Panc1 (cell line): ENCODE data around the gene CCDC61. TPM values are rescaled to one million over a fixed set of nuclear protein-coding genes. Genes with fewer than 3 reads are reported as not detected.

Source experiments
- ATAC-seq: fragments of 200-7000 bp; cut with Tn5 transposase; 2 replicates; pipeline ENCODE4 v1.9.1; 2020; ENCODE audit warnings: mild to moderate bottlenecking, moderate library complexity
- BruUV-seq: library from RNA; stranded (reverse); fragments of 400-500 nt; replicated peaks from 2 replicates; lab custom pipeline; 2021; lab: Mats Ljungman, UMichigan
- CTCF ChIA-PET: fragments of 300-600 bp; sonication (Branson Sonifier 250); formaldehyde crosslinking; loops from one replicate; lab custom pipeline; 2022; ENCODE audit warnings: antibody characterized with exemption; lab: Charles Lee
- POLR2A ChIA-PET: fragments of 300-600 bp; sonication (Branson Sonifier 250); formaldehyde crosslinking; loops from one replicate; lab custom pipeline; 2022; ENCODE audit warnings: antibody characterized with exemption; lab: Charles Lee
- DNase-seq: peaks from one replicate; pipeline ENCODE4 v3.0.0-alpha.2; 2010; ENCODE audit warnings: low read depth, low spot score
- H3K27ac ChIP-seq: 2 replicates; pipeline ENCODE4 v1.5.1; 2011; ENCODE audit warnings: mild to moderate bottlenecking, low read length, inconsistent platforms
- H3K27me3 ChIP-seq: fragments of 200-500 bp; sonication (Bioruptor generic); 2 replicates; pipeline ENCODE4 v1.6.0; 2014; ENCODE audit warnings: low read length, inconsistent platforms; ENCODE audit not compliant: control insufficient read depth, insufficient read depth
- H3K36me3 ChIP-seq: fragments of 200-500 bp; sonication (Bioruptor generic); 2 replicates; pipeline ENCODE4 v1.5.1; 2014; ENCODE audit warnings: inconsistent platforms, mild to moderate bottlenecking, low read length, moderate library complexity; ENCODE audit not compliant: control insufficient read depth, insufficient read depth
- H3K4me1 ChIP-seq: 2 replicates; pipeline ENCODE4 v1.5.1; 2011; ENCODE audit warnings: inconsistent platforms, mild to moderate bottlenecking, low read length, moderate library complexity; ENCODE audit not compliant: control insufficient read depth, insufficient read depth
- H3K4me3 ChIP-seq, 2 experiments: 2 replicates each; pipeline ENCODE4 v1.5.1; 2011 to 2012; ENCODE audit warnings: low read depth in 2 of 2, low read length in 2 of 2, mild to moderate bottlenecking in 2 of 2, inconsistent platforms in 1 of 2, moderate library complexity in 1 of 2
- H3K9me3 ChIP-seq: fragments of 200-500 bp; sonication (Bioruptor generic); 2 replicates; pipeline ENCODE4 v1.5.1; 2014; ENCODE audit warnings: low read depth, mild to moderate bottlenecking, inconsistent platforms, low read length, moderate library complexity; ENCODE audit not compliant: control insufficient read depth, insufficient read depth
- POLR2AphosphoS5 ChIP-seq: IDR thresholded peaks from 2 replicates; pipeline ENCODE4 v1.6.1; 2012; ENCODE audit warnings: mild to moderate bottlenecking, low read depth, low read length, moderate library complexity
- SIN3A ChIP-seq: IDR thresholded peaks from 2 replicates; pipeline ENCODE4 v1.6.1; 2012; ENCODE audit warnings: low read depth, mild to moderate bottlenecking, low read length, moderate library complexity, borderline replicate concordance; ENCODE audit not compliant: insufficient read depth
- TCF7L2 ChIP-seq: IDR thresholded peaks from 2 replicates; pipeline ENCODE4 v1.6.1; 2011; ENCODE audit warnings: mild to moderate bottlenecking, low read depth, low read length, inconsistent platforms
- in situ Hi-C: cut with HindIII; loops from 2 replicates; pipeline ENCODE4 v1.10.0; 2016; ENCODE audit warnings: low sequenced_read_pairs, low pct_unique_long_range_greater_than_20kb
- intact Hi-C: fragments of 100-400 bp; cut with micrococcal nuclease; formaldehyde crosslinking; loops from one replicate; pipeline ENCODE4 v1.10.0; 2022; ENCODE audit not compliant: unreplicated experiment
- total RNA-seq: library from RNA; stranded (reverse); gene quantifications from one replicate; pipeline ENCODE4 v1.2.1, GENCODE V29; 2021; ENCODE audit not compliant: unreplicated experiment
- TF ChIP-seq, protein P1 (sequence below), 2 experiments: IDR thresholded peaks; 2 replicates each; pipeline ENCODE4 v1.6.1; 2011 to 2012; ENCODE audit warnings: low read depth in 2 of 2, control low read depth in 1 of 2, low read length in 1 of 2, mild to moderate bottlenecking in 1 of 2, moderate library complexity in 1 of 2; ENCODE audit not compliant: insufficient read depth in 1 of 2
- TF ChIP-seq, protein P2 (sequence below): fragments of 450-650 bp; IDR thresholded peaks from 2 replicates; pipeline ENCODE4 v1.5.1; 2017; ENCODE audit warnings: mild to moderate bottlenecking

CCDC61 gene
- total RNA-seq, 1 experiment from 2014 or later, result 17.9 TPM

DNA sequence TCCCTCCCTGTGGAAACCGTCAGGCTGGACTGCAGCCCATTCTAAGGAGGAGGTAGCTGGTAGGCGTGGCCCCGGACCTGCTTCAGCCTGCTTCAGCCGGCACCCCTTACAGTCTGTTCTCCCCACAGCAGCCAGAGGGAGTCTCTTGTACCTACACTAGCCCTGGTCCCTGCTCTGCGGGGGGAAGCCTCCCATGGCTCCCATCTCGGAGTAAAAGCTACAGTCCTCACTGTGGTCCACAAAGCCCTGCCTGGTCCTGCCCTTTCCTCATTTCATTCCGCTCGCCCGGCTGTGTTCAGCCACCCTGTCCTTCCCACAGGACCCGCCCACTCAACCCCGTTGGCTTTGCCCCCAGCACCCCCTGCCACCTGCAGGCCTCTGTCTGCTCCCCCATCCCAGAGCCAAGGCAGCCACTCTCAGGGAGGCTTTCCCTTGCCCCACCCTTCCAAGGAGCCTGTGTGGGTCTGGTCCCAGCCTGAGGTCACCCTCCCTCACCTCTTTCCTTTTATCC, 26.3 kb downstream of the CCDC61 start:
- POLR2A ChIA-PET, result no interaction called here
- ATAC-seq, result no peak
- intact Hi-C loops, result no loop called here
- Histone ChIP-seq H3K4me1 (no peaks in the 10 kb centered on the region), H3K27ac (no peak overlapping the region), H3K36me3 (no peaks in the 10 kb centered on the region), H3K9me3 (no peaks in the 10 kb centered on the region), H3K4me3 (no peak overlapping the region), H3K27me3 (no peaks in the 10 kb centered on the region)
- no TSS peak for BruUV-seq
- no peak for DNase-seq
- in situ Hi-C loops, result no loop called here
- CTCF ChIA-PET, result no interaction called here
- TF ChIP-seq, protein P1, sequence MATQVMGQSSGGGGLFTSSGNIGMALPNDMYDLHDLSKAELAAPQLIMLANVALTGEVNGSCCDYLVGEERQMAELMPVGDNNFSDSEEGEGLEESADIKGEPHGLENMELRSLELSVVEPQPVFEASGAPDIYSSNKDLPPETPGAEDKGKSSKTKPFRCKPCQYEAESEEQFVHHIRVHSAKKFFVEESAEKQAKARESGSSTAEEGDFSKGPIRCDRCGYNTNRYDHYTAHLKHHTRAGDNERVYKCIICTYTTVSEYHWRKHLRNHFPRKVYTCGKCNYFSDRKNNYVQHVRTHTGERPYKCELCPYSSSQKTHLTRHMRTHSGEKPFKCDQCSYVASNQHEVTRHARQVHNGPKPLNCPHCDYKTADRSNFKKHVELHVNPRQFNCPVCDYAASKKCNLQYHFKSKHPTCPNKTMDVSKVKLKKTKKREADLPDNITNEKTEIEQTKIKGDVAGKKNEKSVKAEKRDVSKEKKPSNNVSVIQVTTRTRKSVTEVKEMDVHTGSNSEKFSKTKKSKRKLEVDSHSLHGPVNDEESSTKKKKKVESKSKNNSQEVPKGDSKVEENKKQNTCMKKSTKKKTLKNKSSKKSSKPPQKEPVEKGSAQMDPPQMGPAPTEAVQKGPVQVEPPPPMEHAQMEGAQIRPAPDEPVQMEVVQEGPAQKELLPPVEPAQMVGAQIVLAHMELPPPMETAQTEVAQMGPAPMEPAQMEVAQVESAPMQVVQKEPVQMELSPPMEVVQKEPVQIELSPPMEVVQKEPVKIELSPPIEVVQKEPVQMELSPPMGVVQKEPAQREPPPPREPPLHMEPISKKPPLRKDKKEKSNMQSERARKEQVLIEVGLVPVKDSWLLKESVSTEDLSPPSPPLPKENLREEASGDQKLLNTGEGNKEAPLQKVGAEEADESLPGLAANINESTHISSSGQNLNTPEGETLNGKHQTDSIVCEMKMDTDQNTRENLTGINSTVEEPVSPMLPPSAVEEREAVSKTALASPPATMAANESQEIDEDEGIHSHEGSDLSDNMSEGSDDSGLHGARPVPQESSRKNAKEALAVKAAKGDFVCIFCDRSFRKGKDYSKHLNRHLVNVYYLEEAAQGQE (IDR thresholded peaks at IDR 0.05; ENCODE audit: insufficient read depth in 1 of 2, low read depth in 2 of 2, low read length in 1 of 2), result no peak
- TF ChIP-seq TCF7L2 (no peak), POLR2AphosphoS5 (no peak), SIN3A (no peak)
- TF ChIP-seq, protein P2, sequence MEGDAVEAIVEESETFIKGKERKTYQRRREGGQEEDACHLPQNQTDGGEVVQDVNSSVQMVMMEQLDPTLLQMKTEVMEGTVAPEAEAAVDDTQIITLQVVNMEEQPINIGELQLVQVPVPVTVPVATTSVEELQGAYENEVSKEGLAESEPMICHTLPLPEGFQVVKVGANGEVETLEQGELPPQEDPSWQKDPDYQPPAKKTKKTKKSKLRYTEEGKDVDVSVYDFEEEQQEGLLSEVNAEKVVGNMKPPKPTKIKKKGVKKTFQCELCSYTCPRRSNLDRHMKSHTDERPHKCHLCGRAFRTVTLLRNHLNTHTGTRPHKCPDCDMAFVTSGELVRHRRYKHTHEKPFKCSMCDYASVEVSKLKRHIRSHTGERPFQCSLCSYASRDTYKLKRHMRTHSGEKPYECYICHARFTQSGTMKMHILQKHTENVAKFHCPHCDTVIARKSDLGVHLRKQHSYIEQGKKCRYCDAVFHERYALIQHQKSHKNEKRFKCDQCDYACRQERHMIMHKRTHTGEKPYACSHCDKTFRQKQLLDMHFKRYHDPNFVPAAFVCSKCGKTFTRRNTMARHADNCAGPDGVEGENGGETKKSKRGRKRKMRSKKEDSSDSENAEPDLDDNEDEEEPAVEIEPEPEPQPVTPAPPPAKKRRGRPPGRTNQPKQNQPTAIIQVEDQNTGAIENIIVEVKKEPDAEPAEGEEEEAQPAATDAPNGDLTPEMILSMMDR, result no peak

DNA sequence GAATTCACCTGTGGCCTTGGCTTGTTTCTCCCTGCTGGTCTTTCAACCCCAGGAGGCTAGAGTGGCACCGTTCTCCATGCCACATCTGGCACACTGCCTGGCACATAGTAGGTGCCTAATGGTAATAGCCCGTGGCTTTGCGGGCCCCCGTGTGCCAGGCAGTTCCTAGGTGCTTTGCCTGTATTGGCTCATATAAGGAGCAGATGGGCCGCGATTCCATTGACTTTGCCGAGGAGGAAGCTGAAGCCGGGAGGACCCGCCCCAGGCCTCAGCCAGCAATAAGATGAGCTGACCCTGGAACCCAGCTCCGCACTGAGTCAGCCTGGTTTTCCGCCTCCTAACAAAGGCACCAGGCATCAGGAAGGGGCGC, 26.8 kb downstream of the CCDC61 start:
- BruUV-seq, result no TSS peak
- intact Hi-C loops (no loop called here), in situ Hi-C loops (no loop called here)
- ATAC-seq (no peak), DNase-seq (no peak)
- H3K36me3 ChIP-seq, result no peaks in the 10 kb centered on the region
- CTCF ChIA-PET, result no interaction called here
- no peaks in the 10 kb centered on the region for H3K4me1 ChIP-seq
- POLR2A ChIA-PET, result no interaction called here
- H3K27me3 ChIP-seq, result no peaks in the 10 kb centered on the region
- no peaks in the 10 kb centered on the region for H3K9me3 ChIP-seq
- no peak overlapping the region for H3K27ac ChIP-seq
- no peak overlapping the region for H3K4me3 ChIP-seq
- no peak for TF ChIP-seq SIN3A
- TF ChIP-seq, protein P1 (IDR thresholded peaks at IDR 0.05; ENCODE audit: insufficient read depth in 1 of 2, low read depth in 2 of 2, low read length in 1 of 2), result no peak
- TF ChIP-seq POLR2AphosphoS5, result no peak
- TF ChIP-seq, protein P2, result no peak
- no peak for TF ChIP-seq TCF7L2
